Activated CD4-positive, alpha-beta T cell treated with anti-CD3 and anti-CD28 coated beads, Interleukin-2, Interleukin-6, amounts not matched to agents 100 ng/mL and 50 ng/mL, durations not matched to agents 16 hours and 8 hours (primary cell): Measurements from ENCODE around the gene NMU.
"Not testable (repeated sequence)": the region's sequence is repeated elsewhere in the genome, so short reads cannot be mapped to it uniquely, and the experiment has no call there.

Source experiments
- DNase-seq: peaks from one replicate; pipeline ENCODE4 v3.0.0-alpha.2; 2020

The NMU gene

DNA sequence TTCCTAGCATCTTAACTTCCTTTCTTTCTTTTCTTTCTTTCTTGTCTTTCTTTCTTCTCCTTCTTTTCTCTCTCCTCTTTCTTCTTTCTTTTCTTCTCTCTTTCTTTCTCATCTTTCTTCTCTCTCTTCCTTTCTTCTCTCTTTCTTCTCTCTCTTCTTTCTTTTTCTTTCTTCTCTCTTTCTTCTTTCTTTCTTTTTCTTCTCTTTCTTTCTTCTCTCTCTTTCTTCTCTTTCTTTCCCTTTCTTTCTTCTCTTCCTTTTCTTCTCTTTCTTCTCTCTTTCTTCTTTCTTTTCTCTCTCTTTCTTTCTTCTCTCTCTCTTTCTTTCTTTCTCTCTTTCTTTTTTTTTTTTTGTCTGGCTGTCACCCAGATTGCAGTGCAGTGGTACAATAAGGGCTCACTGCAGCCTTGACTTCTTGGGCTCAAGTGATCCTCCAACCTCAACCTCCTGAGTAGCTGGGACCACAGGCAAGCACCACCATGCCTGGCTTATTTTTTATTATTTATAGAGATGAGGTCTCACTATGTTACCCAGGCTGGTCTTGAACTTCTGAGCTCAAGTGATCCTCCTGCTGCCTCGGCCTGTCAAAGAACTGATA, 17.5 kb downstream of the NMU start:
- no peak for DNase-seq

GRCh38 chr4:55617587-55618197, 18.4 kb downstream of the NMU start:
- peak; percentile 60 for DNase-seq

- DNase-seq, result no peak
These were observed 21.1 kb downstream of the NMU start for GRCh38 chr4:55615008-55615407.

DNA sequence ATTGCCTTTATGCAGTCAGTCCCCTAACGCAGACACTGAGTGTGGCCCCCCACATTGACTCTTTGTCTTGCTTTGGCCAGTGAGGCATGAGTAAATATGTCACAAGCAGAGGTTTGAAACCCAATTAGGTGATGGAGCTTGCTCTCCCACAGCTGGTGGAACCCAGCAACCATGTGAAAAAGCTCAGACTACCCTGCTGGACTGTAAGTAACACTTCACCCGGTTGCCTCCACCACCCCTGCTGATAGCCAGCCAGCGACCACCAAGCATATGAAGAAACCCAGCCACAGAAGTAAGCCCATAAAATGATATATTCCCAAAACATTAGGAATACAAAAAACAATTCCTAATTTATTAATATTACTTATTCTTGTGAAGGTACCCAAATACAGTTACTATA, 22.5 kb downstream of the NMU start:
- DNase-seq, result no peak

GRCh38 chr4:55612341-55612740, 23.8 kb downstream of the NMU start:
- no peak for DNase-seq

DNA sequence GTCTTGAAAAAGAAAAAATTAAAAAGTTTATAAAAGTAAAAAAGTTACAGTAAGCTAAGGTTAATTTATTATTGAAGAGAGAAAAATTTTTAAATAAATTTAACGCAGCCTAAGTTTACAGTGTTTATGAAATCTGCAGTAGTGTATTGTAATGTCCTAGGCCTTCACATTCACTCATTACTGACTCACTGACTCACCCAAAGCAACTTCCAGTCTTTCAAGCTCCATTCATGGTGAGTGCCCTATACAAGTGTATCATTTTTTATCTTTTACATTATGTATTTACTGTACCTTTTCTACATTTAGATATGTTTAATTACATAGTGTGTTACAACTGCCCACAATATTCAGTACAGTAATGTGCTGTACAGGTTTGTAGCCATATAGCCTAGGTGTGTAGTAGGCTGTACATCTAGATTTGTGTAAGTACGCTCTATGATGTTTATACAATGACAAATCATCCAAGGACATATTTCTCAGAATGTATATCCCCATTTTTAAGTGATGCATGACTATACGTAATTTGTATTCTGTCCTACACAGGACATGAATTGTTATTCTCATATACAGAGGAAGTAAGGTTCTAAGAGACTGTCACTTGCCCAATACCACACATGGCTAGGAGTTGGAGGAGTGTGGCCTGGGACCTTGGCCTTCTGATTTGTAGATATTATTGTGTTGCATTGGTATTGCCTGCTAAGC, 24.6 kb downstream of the NMU start:
- no peak for DNase-seq

DNA sequence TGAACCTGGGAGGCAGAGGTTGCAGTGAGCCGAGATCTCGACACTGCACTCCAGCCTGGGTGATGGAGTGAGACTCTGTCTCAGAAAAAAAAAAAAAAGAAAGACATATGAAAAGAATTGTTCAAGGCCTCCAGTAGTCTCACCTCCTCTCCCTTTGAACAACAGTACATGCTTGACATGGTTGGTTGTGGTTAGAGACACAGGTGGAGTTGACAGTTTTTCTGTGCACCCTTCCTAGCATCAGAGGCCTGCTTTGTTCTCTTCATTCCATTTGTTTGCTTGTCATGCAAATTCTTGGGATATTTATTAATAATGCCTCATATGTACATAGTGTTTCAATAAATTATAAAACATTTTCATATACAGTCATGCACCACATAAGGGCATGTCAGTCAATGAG, 25.7 kb downstream of the NMU start:
- no peak for DNase-seq

DNA sequence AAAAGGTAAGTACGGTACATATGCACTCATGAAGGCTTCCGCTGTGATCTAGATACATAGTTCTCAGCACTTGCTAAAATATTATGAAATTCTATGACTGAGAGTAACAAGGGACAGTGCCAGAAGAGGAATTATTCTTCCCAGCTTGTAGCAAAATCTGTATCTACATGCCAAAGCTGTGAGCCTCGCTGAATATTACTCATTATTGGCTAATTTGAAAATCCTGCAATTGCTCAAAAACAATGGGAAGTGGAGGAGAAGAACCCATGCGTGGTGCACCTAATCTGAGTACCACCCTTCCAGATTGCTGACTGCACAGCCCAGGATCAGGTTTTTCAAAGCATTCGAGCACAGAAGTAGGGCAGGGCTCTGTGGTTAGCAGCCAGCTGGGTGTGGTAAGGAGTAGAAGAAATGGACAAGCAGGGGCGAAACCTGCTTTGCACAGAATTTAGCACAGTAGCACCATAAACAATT, 26.7 kb downstream of the NMU start:
- DNase-seq, result no peak

DNA sequence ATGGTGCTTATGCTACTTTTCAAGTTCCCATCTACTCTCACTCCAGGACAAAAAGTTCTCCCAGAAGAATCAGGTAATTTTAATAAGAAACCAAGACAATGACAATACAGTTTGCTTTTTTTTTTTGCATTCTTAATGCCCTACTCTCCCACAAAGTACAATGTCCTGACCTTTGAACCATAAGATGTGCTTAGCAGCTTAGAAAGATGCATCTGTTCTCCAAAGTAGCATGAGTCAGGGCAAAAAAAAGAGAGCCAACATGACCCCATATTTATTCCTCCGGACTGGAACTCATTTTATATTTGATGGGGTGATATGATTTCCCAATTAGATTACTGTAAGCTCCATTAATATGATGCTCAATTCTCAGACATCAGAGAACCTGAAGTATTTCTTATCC, 27.5 kb downstream of the NMU start:
- DNase-seq, result no peak

- no peak for DNase-seq
These were observed 31.1 kb downstream of the NMU start for GRCh38 chr4:55604996-55605395.

DNA sequence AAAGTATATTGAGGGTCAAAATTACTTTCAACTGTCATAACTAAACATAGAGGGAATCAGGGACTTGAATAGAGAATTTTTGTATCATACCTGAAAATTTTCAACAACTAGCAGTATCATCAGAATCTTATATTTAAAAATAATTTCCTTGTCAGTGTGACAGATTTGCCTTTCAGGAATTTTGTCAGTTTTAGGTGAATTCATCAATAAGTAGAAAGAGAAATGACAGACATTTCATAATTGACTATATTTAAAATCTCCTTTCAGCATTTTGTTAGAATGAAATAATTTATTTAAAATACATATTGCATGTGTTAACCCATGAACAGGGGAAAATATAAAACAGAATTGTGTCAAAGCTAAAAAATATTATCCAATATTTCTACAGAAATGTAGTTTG, 35.5 kb downstream of the NMU start:
- no peak for DNase-seq

DNA sequence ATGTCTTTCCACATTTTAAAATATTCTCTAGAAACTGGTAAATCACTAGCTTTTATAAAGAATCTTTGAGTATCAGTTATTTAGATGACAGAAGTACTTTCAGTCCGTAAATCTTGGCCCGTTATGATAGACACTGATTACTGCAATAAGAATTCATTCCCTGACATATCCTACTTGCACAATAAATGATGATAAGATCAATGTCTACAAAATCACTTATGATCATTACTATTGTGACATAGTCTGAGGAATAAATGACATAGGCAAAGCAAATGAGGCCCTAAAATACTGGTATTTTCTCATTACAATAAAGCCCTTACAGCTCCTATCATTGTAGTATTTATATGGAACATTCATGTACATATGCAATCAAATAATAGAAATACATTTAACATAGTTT, 37.5 kb downstream of the NMU start:
- DNase-seq, result no peak

GRCh38 chr4:55592014-55592413, 44.1 kb downstream of the NMU start, which contains the start of gene PDCL2:
Gene PDCL2 (minus strand): TSS chr4:55592245. CDS start chr4:55592109, 136 bp downstream.
- DNase-seq, result no peak

GRCh38 chr4:55588160-55588559, 47.9 kb downstream of the NMU start:
- no peak for DNase-seq

GRCh38 chr4:55582773-55583172, 53.3 kb downstream of the NMU start:
- DNase-seq, result not testable (repeated sequence)

GRCh38 chr4:55578341-55579010, 57.6 kb downstream of the NMU start:
- no peak for DNase-seq

- no peak for DNase-seq
These were observed 60.6 kb downstream of the NMU start for GRCh38 chr4:55575513-55575912.

DNA sequence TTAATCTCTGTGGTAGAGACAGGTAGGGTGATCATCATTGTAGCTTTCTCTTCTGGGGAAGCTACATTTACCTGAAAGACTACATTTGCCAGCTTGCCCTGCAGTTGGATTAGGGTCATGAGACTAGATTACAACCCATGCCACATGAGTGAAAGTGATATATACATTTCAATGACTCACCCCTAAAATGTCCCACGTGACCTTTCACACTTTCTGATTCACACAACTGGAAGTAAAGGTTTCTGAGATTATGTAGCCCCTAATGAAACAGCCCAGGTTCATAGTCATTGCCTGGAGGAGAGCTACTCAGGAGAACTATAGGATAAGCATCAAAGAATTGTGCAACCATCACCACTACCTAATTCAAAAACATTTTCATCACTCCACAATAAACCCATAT, 61.8 kb downstream of the NMU start:
- peak; percentile 37 for DNase-seq

DNA sequence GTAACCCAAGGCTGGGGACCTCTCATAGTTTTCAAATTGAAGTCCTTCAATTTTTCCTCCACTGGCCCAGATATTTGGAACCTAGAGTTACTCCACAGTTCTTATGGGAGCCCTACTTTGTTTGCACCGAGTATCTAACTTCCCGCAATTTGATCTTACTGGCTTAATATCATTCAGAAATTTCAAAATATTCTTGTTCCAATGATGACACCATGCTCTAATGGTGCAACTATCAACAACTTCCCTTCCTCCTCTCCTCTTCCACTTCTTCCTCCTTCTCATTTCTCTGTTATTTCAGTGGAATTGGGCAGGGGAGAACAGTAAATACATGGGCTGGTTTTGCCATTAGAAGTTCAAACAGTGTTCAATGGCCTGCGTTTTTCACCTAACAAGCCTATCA, 64.3 kb downstream of the NMU start:
- DNase-seq, result no peak

DNA sequence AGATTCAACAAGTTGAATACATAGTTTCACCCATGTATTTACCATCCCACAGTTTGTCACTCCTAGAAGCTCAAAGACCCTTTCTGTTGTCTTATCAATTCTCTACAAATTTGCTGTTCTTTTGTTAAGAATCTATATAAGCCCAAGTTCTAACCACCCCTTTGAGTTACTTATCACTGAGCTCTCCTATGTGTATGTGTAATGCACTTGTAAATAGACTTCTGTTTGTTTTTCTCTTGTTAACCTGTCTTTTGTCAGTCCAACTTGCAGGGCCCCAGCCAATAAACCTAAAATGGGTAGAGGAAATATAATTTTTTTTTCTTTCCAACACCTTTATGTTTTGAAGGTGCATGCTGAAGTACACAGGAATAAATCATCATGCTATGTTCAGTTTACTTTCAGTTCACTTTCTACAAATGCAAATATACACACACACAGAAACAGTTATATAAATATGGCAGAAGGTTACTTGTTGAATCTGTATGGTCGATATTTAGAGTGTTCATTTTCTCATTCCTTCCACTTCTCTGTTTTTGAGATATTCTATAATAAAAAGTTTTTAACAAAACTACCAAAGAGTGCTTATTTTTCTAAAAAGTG, 67.1 kb downstream of the NMU start:
- no peak for DNase-seq

DNA sequence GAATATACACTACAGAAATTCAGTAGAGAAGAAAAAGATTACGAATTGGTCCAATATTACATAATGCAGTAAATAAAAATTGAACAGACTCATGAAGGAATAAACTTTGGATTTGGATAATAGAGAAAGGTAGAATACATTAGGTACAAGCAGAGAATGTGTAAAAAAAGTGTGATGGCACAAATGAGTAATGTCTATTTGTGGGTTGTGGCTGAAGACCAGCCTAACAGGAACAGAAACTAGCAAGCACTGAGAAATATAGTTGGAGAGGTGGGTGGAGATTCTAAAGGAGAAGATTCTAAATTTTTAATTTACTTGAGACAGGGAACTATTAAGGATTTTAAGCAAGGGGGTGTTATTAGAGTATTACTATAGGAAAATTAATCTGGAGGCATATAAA, 74.2 kb downstream of the NMU start:
- DNase-seq, result peak; percentile 46

DNA sequence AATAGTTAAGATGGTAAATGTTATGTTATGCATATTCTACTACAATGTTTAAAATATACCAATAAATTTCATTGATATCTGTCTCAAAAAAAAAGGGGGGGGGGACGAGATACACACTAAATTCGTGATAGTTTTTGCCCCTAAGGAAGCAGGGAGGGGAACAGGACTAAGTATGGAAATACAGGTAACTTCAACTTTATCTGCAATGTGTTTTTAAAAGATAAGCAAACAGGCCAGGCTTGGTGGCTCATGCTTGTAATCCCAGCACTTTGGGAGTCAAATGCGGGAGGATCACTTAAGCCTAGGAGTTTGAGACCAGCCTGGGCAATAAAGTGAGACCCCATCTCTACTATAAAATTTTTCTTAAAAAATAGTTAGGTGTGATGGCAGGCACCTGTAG, 76.0 kb downstream of the NMU start:
- DNase-seq, result no peak

- DNase-seq, result peak; percentile 22
These were observed 81.6 kb downstream of the NMU start for GRCh38 chr4:55554453-55555030.
